Amniotic stem cell (primary cell): ENCODE data around the gene ADAMTSL1.

ENCODE experiments used
- DNase-seq: peaks from one replicate; lab custom pipeline; 2025; lab: John Stamatoyannopoulos, UW

ADAMTSL1 gene

DNA sequence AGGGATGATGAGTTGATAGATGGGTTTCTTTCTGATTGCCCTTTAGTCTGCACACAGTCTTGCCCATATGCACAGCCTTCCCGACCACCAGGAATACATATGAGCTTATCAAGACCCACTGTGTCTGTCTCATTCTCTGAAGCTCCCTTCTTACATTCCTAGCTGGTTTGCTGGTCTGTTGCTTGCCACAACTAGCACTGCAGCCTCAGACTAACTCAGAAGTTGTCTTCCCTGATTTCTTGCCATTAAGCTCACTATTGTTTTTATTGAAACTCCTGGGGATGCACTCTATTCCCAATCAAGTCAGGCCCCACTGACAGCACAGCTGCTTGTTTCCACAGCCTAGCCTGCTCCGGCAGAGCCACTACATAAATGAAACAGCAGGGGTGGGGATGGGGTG is 461.6 kb downstream of the ADAMTSL1 start:
- DNase-seq, result no peak

DNA sequence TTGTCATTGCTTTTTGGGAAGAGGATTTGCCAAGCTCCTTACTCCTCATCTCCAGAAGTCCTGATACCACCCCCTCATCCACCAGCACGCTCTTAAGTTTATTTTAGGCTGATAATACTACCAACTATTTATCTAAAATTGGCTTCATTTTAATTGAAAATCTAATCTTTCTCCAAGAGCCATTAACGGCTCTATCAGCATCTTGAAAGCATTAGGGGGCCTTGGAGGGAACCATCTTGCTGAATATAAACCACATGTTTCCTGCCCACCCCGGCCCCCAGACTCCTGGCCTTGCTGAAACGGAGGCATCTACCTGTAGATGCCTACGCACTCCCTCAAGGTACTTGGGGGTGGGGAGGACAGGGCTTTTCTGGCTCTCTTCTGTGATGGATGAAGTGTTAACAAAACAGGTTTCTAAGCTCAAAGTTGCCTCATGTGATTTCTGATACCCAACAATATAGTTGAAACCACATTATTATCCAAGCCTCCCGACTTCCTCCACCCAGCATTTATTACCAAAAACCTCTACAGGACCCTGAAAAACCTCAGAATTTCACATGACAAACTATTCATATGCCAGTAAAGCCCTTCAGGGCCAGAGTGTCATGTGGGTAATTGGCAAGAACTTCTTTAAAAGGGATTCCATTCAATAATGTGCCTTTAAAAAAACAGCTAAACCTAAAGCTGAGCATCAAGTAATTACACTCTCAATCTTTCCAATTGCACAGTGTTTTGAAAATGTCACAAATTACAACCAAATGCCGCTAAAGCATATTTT is 462.3 kb downstream of the ADAMTSL1 start:
- no peak for DNase-seq

DNA sequence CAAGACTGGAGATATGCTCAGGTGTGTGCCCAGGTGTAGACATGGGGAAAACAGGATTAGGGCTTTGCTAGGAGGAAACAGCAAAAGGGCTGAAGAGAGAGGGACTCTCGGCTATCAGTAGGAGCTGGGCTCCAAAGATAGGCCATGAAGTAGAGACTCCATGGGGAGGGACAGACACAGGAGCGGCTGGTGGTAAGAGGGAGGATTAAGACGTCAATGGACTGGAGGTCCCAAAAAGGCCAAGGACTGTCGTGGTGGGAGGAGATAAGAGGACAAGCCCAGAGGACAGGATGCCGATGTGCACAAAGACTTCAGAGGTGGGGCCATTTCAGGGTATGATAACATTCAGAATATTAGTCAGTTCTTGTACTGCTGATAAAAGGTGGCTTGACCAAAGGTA is 466.0 kb downstream of the ADAMTSL1 start:
- DNase-seq, result no peak

DNA sequence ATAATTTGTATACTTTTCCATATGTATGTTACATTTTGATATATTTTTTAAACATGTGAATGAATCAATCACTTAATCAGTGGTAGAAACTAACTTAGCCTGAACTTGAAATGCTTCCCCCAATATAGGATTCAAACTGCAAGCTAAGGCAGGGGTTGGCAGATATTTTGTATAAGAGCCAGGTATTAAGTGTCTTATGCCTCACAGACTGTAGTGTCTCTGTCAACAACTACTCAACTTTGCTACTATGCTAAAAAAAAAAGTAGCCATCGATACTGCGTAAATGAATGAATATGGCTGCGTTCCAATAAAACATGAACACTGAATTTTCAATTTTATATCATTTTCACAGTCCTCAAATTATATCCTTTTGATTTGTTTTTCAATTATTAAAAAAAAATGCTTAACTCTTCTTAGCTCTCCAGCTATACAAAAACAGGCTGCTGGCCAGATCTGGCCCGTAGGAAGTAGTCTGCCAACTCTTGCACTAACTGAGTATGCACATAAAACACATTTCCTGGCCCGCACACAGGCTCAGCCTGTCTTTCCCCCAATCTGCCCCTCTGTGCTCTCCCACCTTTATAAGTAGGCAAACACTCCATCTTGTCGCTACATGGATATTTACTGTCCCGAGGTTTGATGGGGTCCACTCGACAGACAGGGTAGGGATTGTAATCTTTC is 467.2 kb downstream of the ADAMTSL1 start:
- no peak for DNase-seq

DNA sequence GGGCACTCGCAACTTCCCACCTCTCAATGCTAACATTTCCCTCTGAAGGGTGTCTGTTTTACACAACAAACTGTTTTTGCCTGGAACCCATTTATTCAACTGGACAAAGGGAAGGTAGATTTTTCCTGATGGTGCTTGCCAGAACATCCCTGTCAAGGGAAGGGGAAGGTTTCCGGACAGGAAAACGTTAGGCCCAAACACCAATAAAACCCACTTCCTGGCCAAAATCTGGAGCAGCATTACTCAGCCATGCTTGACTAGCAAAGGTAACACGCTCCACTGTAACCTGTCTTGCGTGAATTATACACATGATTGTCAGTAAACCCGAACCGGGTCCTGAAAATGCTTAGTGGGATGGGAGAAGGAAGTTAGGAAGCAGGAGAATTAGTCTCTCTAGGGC is 468.8 kb downstream of the ADAMTSL1 start:
- no peak for DNase-seq

DNA sequence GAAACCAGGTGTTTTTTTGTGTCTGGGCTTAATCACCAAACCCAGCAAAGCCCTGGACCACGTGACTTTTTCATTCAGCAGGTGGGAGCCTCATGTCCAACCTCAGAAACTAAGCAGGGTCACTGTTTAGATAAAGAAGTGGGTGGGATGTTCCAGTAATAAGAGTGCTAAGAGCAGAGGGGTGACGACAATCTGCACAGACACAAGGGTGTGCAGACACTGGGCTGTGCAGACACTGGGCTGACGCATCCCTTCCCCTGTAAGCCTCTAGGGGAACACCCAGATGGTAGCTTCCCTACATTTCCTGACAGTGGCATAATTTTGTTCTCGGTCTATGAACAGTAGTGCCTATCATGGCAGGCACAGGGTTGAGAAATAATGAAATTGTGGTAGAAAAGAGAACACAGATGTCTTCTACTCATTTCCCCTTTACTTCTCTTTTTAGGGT is 474.0 kb downstream of the ADAMTSL1 start:
- DNase-seq, result no peak

DNA sequence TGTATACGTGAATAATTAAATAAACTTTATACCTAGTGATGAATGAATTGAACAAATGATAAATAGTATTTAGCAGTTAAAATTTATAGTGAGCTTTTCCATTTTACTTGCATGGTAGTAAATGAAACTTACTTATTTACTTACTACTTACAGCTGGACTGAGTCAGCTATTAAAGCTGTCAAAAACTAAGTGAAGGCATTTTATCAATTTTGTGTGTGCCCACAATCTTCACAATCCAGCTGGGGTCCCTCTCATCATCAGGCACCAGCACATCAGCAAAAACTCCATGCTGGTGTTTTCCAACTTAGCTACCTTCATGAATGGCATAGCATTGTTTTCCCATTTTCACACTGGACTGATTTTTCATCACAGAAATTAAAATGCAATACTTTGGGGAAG is 478.0 kb downstream of the ADAMTSL1 start:
- no peak for DNase-seq

DNA sequence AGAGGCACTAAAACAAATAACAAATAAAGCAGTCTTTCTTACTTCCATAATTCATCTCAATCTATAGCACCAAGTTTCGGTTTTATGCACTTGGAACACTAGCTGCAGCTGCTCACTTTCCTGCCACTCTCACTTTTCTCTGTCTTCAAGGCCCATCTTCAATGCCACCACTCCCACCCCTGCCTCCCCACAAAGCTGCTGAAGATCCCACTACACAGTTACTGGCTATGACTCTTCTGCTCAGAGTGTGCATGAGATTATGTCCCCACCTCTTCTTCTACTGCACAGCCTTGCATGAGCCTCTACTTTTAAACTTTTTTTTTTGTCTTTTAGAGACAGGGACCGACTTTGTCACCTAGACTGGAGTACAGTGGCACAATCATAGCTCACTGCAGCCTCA is 481.7 kb downstream of the ADAMTSL1 start:
- DNase-seq, result no peak
